Vagina (tissue), 2 donors: ENCODE data around the gene NRIP3. TPM values are rescaled to one million over a fixed set of nuclear protein-coding genes. Genes with fewer than 3 reads are reported as not detected.
"Not testable (repeated sequence)": the region's sequence is repeated elsewhere in the genome, so short reads cannot be mapped to it uniquely, and the experiment has no call there.

Experiments used
- DNase-seq, 2 donors: peaks; one replicate each; pipeline ENCODE4 v3.0.0-alpha.2; 2017; ENCODE audit errors: extremely low spot score in 2 of 2
- H3K27ac ChIP-seq: fragments of 200-600 bp; sonication (generic); one replicate; pipeline ENCODE4 v1.5.1; 2019
- H3K27me3 ChIP-seq: fragments of 200-600 bp; sonication (generic); one replicate; pipeline ENCODE4 v1.5.1; 2019
- H3K36me3 ChIP-seq, 2 donors: fragments of 200-600 bp; sonication (generic); one replicate each; pipeline ENCODE4 v1.5.1; 2017 to 2019
- H3K4me1 ChIP-seq: fragments of 200-600 bp; sonication (generic); one replicate; pipeline ENCODE4 v1.5.1; 2019
- H3K4me3 ChIP-seq, 2 donors: fragments of 200-600 bp; sonication (generic); 1 replicate in 1 of 2; 2 replicates in 1 of 2; pipeline ENCODE4 v1.5.1; 2016 to 2019
- H3K9me3 ChIP-seq: fragments of 200-600 bp; sonication (generic); one replicate; pipeline ENCODE4 v1.5.1; 2019
- CTCF ChIP-seq, 3 experiments: fragments of 450-650 bp in 2 of 3; fragments of 200-600 bp in 1 of 3; sonication (generic) in 1 of 3; IDR thresholded peaks; one replicate each; pipeline ENCODE4 v1.5.1; 2017 to 2019; ENCODE audit warnings: antibody characterized with exemption in 3 of 3, mild to moderate bottlenecking in 2 of 3, moderate library complexity in 2 of 3
- POLR2A ChIP-seq, 2 donors: fragments of 450-650 bp; IDR thresholded peaks; one replicate each; pipeline ENCODE4 v1.6.1; 2017; ENCODE audit warnings: antibody characterized with exemption in 2 of 2, mild to moderate bottlenecking in 2 of 2, moderate library complexity in 2 of 2
- POLR2AphosphoS5 ChIP-seq, 2 donors: sonication (generic); formaldehyde crosslinking; IDR thresholded peaks; one replicate each; pipeline ENCODE4 v1.9.0; 2017; ENCODE audit warnings: antibody characterized with exemption in 2 of 2, mild to moderate bottlenecking in 2 of 2, low read depth in 1 of 2; ENCODE audit not compliant: insufficient read depth in 1 of 2
- intact Hi-C: fragments of 100-400 bp; cut with DNase I; formaldehyde crosslinking; loops from one replicate; pipeline ENCODE4 v1.15.1; 2023
- total RNA-seq: library from RNA; depleted of rRNA; stranded (reverse); fragments of >200 nt; gene quantifications from one replicate; pipeline ENCODE4 v1.2.3, GENCODE V29; 2016

NRIP3 gene
- total RNA-seq, 1 donor from 2014 or later = 1.2 TPM

DNA sequence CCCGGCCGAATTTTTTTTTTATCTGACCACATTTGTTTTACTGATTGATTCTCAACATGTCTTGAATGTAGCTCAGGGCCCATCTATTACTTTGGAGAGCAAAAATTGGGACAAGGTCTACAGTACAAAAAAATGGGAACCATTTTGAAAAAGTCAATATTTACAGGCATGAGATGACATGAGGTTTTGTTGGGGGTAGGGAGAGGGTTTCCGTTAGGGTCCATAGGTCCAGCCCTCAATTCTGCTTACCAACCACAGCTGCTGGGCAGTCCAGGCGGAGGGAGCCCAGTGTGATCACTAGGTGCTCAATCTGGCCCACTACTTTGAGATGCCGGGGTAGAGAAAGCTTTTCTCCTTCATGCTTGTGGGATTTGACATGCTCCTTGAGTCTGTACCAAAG lies 18.3 kb downstream of the NRIP3 start:
- intact Hi-C loops = no loop called here
- no peak for TF ChIP-seq POLR2AphosphoS5 (IDR thresholded peaks at IDR 0.05; ENCODE audit: insufficient read depth in 1 of 2, low read depth in 1 of 2)
- no peak for TF ChIP-seq CTCF (IDR thresholded peaks at IDR 0.05)
- TF ChIP-seq POLR2A (IDR thresholded peaks at IDR 0.05) = no peak
- H3K36me3 ChIP-seq = no peaks in the 10 kb centered on the region
- H3K9me3 ChIP-seq = no peaks in the 10 kb centered on the region
- H3K4me3 ChIP-seq = no peak overlapping the region
- H3K27ac ChIP-seq = no peak overlapping the region
- no peaks in the 10 kb centered on the region for H3K4me1 ChIP-seq
- H3K27me3 ChIP-seq = no peaks in the 10 kb centered on the region
- DNase-seq = no peak

DNA sequence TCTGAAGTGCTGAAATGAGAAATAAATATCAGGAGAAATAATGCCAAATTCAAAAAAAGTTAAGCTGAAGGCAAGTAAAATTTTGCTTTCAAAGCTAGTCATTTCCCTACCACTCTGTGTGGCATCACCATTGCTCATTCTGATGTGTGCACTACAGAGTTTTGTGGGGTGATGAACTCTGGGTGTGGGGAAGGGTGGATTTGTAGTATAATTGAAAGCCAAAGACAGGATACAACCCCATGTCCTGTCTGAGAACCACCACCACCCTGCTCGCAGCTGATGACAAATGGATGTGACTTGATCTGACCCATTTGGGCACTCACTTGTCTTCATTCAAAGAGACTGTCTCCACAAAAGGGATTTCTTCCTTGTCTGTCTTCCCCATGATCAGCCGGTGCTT lies 20.2 kb downstream of the NRIP3 start:
- TF ChIP-seq POLR2AphosphoS5 (IDR thresholded peaks at IDR 0.05; ENCODE audit: insufficient read depth in 1 of 2, low read depth in 1 of 2) = no peak
- TF ChIP-seq CTCF (IDR thresholded peaks at IDR 0.05) = no peak
- TF ChIP-seq POLR2A (IDR thresholded peaks at IDR 0.05) = no peak
- Histone ChIP-seq H3K36me3 (no peaks in the 10 kb centered on the region), H3K4me1 (no peaks in the 10 kb centered on the region), H3K4me3 (no peak overlapping the region), H3K9me3 (no peaks in the 10 kb centered on the region), H3K27me3 (no peaks in the 10 kb centered on the region), H3K27ac (no peak overlapping the region)
- intact Hi-C loops = no loop called here
- DNase-seq = no peak

DNA sequence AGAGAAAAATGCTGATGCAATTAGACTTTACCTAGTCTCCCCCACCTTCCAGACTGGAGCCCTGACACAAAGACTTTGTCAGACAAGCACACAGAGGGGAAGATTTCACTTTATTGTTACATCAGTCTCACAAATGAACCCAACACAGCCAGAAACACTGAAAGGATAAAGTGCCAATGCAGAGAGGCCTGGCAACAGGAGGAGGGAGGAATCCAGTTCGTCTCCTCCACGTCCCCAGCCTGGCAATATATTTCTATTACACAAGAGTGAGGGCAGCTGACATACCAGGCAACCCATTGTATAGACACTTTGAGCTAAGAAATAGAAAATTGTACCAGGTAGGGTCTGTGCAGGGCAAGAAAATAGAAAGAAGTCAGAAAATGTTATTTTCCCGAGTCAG lies 23.3 kb downstream of the NRIP3 start:
- no peaks in the 10 kb centered on the region for H3K36me3 ChIP-seq
- H3K27ac ChIP-seq = no peak overlapping the region
- no peaks in the 10 kb centered on the region for H3K27me3 ChIP-seq
- no peak overlapping the region for H3K4me3 ChIP-seq
- TF ChIP-seq POLR2A (IDR thresholded peaks at IDR 0.05) = no peak
- TF ChIP-seq CTCF (IDR thresholded peaks at IDR 0.05) = no peak
- TF ChIP-seq POLR2AphosphoS5 (IDR thresholded peaks at IDR 0.05; ENCODE audit: insufficient read depth in 1 of 2, low read depth in 1 of 2) = no peak
- H3K9me3 ChIP-seq = no peaks in the 10 kb centered on the region
- DNase-seq = no peak
- no peaks in the 10 kb centered on the region for H3K4me1 ChIP-seq
- intact Hi-C loops = no loop called here

DNA sequence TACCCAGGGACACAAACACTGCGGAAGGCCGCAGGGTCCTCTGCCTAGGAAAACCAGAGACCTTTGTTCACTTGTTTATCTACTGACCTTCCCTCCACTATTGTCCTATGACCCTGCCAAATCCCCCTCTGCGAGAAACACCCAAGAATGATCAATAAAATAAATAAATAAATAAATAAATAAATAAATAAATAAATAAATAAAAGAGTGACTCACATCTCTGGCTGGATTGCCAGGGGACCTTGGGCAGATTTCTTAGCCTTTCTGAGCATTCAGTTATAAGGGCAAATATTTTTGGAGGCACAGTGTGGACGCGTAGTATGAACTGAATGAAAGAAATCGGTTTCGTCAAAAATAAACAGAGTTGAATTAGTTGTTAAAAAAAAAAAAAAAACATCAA lies 24.4 kb downstream of the NRIP3 start:
- H3K27me3 ChIP-seq, H3K4me3 ChIP-seq, H3K9me3 ChIP-seq, DNase-seq, H3K27ac ChIP-seq, H3K36me3 ChIP-seq, H3K4me1 ChIP-seq, intact Hi-C loops: not testable (repeated sequence)

- no peak for DNase-seq
- no peak overlapping the region for H3K4me3 ChIP-seq
- no peak overlapping the region for H3K27ac ChIP-seq
- intact Hi-C loops = no loop called here
- no peaks in the 10 kb centered on the region for H3K9me3 ChIP-seq
- H3K27me3 ChIP-seq = no peaks in the 10 kb centered on the region
- H3K4me1 ChIP-seq = no peaks in the 10 kb centered on the region
- no peak for TF ChIP-seq CTCF (IDR thresholded peaks at IDR 0.05)
- no peak for TF ChIP-seq POLR2AphosphoS5 (IDR thresholded peaks at IDR 0.05; ENCODE audit: insufficient read depth in 1 of 2, low read depth in 1 of 2)
- no peak for TF ChIP-seq POLR2A (IDR thresholded peaks at IDR 0.05)
- H3K36me3 ChIP-seq = no peaks in the 10 kb centered on the region
These were observed 30.7 kb downstream of the NRIP3 start for GRCh38 chr11:8973121-8973520.

GRCh38 chr11:8971924-8972316 lies 31.9 kb downstream of the NRIP3 start:
- Histone ChIP-seq H3K4me1 (no peaks in the 10 kb centered on the region), H3K36me3 (no peaks in the 10 kb centered on the region), H3K27me3 (no peaks in the 10 kb centered on the region), H3K4me3 (no peak overlapping the region), H3K9me3 (no peaks in the 10 kb centered on the region), H3K27ac (no peak overlapping the region)
- intact Hi-C loops = no loop called here
- TF ChIP-seq POLR2A (IDR thresholded peaks at IDR 0.05) (no peak), POLR2AphosphoS5 (IDR thresholded peaks at IDR 0.05; ENCODE audit: insufficient read depth in 1 of 2, low read depth in 1 of 2) (no peak), CTCF (IDR thresholded peaks at IDR 0.05) (no peak)
- no peak for DNase-seq
